Measurements from ENCODE around the gene NEK7. TPM values are rescaled to one million over a fixed set of nuclear protein-coding genes. Genes with fewer than 3 reads are reported as not detected.

The NEK7 gene
- total RNA-seq, 2 experiments from 2014 or later, result 14.9 to 25.6 TPM

DNA sequence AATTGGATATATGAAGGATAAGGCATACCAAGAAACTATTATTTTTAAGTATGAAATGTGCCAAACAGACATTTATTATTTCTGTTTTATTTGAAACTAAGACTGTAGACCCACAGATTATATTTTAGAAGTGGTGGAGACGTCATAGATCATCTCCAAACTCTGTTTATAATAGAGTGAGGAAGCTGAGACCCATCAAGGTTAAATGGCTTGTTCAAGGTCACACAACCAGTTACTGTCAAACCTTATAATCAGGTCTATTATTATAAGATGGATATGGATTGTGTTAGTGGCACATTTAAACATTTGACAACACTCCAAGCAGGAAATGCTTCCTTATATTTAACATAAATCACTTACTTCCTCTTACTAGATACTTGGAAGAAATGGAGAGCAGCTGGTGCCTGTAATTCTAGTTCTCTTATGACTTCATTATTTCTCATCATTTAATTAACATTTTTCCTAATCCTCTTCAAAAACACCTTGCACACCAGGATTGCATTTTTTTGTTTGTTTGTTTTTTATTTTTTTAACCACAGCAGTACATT lies 117.0 kb downstream of the NEK7 start:
- no peaks in the 10 kb centered on the region for H3K9me3 ChIP-seq (ENCODE audit: low read length)
- no TSS peak for BruUV-seq (replicated peaks)
- H3K27ac ChIP-seq (ENCODE audit: low read depth, low read length, poor library complexity, severe bottlenecking), result no peak overlapping the region
- H3K4me2 ChIP-seq (ENCODE audit: low read length), result no peak overlapping the region
- no peaks in the 10 kb centered on the region for H4K20me1 ChIP-seq (ENCODE audit: insufficient read depth, low read length)
- TF ChIP-seq EZH2phosphoT487 (IDR thresholded peaks at IDR 0.05; ENCODE audit: borderline replicate concordance, low read depth, low read length), result no peak
- H3K36me3 ChIP-seq (ENCODE audit: insufficient read depth, low read length), result no peaks in the 10 kb centered on the region
- no peaks in the 10 kb centered on the region for H3K9me2 ChIP-seq (ENCODE audit: insufficient read depth, low read length)
- no peak overlapping the region for H2AFZ ChIP-seq (ENCODE audit: low read length)
- ChIA-PET POLR2A (interaction anchor here (0.7 to 1.3 kb wide), 3 partner anchors 10 to 31 kb away, joined by 3 to 6 read pairs (median 3); no protein-coding TSS in a partner anchor), CTCF (ENCODE audit: unreplicated experiment) (no interaction called here)
- H3K79me2 ChIP-seq (ENCODE audit: insufficient read depth, low read depth, low read length), result no peaks in the 10 kb centered on the region
- no peak for DNase-seq (ENCODE audit: low spot score)
- no peaks in the 10 kb centered on the region for H3K4me1 ChIP-seq (ENCODE audit: insufficient read depth, low read length, poor library complexity, severe bottlenecking)
- H3K4me3 ChIP-seq (ENCODE audit: low read depth, low read length, poor library complexity, severe bottlenecking), result no peak overlapping the region
- intact Hi-C loops (cut with micrococcal nuclease; ENCODE audit: unreplicated experiment), result loop anchor here (5.0 to 10.0 kb wide), 2 partner anchors 129 to 182 kb away; no protein-coding TSS in a partner anchor

- H4K20me1 ChIP-seq (ENCODE audit: insufficient read depth, low read length), result no peaks in the 10 kb centered on the region
- POLR2A ChIA-PET, result interaction anchor here (0.6 to 0.7 kb wide), 2 partner anchors 8 to 19 kb away, joined by 3 to 4 read pairs; no protein-coding TSS in a partner anchor
- no peaks in the 10 kb centered on the region for H3K79me2 ChIP-seq (ENCODE audit: insufficient read depth, low read depth, low read length)
- H3K4me3 ChIP-seq (ENCODE audit: low read depth, low read length, poor library complexity, severe bottlenecking), result no peak overlapping the region
- no TSS peak for BruUV-seq (replicated peaks)
- no peak overlapping the region for H3K27ac ChIP-seq (ENCODE audit: low read depth, low read length, poor library complexity, severe bottlenecking)
- CTCF ChIA-PET (ENCODE audit: unreplicated experiment), result no interaction called here
- no peak for DNase-seq (ENCODE audit: low spot score)
- intact Hi-C loops (cut with micrococcal nuclease; ENCODE audit: unreplicated experiment), result loop anchor here (10.0 kb wide), 1 partner anchor 131 kb away; no protein-coding TSS in a partner anchor
- H3K9me2 ChIP-seq (ENCODE audit: insufficient read depth, low read length), result no peaks in the 10 kb centered on the region
- H2AFZ ChIP-seq (ENCODE audit: low read length), result no peak overlapping the region
- no peak for TF ChIP-seq EZH2phosphoT487 (IDR thresholded peaks at IDR 0.05; ENCODE audit: borderline replicate concordance, low read depth, low read length)
- TF ChIP-seq, protein P1, sequence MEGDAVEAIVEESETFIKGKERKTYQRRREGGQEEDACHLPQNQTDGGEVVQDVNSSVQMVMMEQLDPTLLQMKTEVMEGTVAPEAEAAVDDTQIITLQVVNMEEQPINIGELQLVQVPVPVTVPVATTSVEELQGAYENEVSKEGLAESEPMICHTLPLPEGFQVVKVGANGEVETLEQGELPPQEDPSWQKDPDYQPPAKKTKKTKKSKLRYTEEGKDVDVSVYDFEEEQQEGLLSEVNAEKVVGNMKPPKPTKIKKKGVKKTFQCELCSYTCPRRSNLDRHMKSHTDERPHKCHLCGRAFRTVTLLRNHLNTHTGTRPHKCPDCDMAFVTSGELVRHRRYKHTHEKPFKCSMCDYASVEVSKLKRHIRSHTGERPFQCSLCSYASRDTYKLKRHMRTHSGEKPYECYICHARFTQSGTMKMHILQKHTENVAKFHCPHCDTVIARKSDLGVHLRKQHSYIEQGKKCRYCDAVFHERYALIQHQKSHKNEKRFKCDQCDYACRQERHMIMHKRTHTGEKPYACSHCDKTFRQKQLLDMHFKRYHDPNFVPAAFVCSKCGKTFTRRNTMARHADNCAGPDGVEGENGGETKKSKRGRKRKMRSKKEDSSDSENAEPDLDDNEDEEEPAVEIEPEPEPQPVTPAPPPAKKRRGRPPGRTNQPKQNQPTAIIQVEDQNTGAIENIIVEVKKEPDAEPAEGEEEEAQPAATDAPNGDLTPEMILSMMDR (conservative IDR thresholded peaks at IDR 0.05; ENCODE audit: low read length), result peak; percentile 51
- H3K36me3 ChIP-seq (ENCODE audit: insufficient read depth, low read length), result no peaks in the 10 kb centered on the region
- H3K4me1 ChIP-seq (ENCODE audit: insufficient read depth, low read length, poor library complexity, severe bottlenecking), result no peaks in the 10 kb centered on the region
- no peaks in the 10 kb centered on the region for H3K9me3 ChIP-seq (ENCODE audit: low read length)
- no peak overlapping the region for H3K4me2 ChIP-seq (ENCODE audit: low read length)
Measured at GRCh38 chr1:198275597-198275996, 118.8 kb downstream of the NEK7 start.

DNA sequence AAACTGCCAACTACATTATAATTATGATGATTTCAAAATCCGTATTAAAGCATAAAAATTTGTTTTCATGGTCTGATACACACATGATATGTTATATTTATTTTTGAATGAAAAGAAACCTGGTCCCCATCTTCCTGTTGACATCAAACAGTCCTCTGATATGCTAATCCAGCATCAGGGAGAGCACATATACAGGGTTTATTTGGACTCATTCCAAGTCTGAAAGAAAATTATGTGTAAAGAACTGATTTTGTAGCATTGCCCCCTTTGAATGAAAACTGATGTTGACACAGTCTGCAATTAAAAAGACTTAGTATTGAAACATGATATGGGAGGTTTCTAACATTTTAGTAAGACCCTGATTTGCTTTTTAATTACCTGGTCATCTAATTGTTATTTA lies 119.4 kb downstream of the NEK7 start:
- Histone ChIP-seq H3K9me2 (ENCODE audit: insufficient read depth, low read length) (no peaks in the 10 kb centered on the region), H3K4me2 (ENCODE audit: low read length) (no peak overlapping the region), H3K79me2 (ENCODE audit: insufficient read depth, low read depth, low read length) (no peaks in the 10 kb centered on the region), H4K20me1 (ENCODE audit: insufficient read depth, low read length) (no peaks in the 10 kb centered on the region), H3K36me3 (ENCODE audit: insufficient read depth, low read length) (no peaks in the 10 kb centered on the region), H3K9me3 (ENCODE audit: low read length) (no peaks in the 10 kb centered on the region), H3K27ac (ENCODE audit: low read depth, low read length, poor library complexity, severe bottlenecking) (no peak overlapping the region), H3K4me1 (ENCODE audit: insufficient read depth, low read length, poor library complexity, severe bottlenecking) (no peaks in the 10 kb centered on the region), H2AFZ (ENCODE audit: low read length) (no peak overlapping the region), H3K4me3 (ENCODE audit: low read depth, low read length, poor library complexity, severe bottlenecking) (no peak overlapping the region)
- POLR2A ChIA-PET, result interaction anchor here (0.9 to 1.0 kb wide), 2 partner anchors 12 to 14 kb away, joined by 3 read pairs; no protein-coding TSS in a partner anchor
- CTCF ChIA-PET (ENCODE audit: unreplicated experiment), result no interaction called here
- intact Hi-C loops (cut with micrococcal nuclease; ENCODE audit: unreplicated experiment), result loop anchor here (10.0 kb wide), 1 partner anchor 131 kb away; no protein-coding TSS in a partner anchor
- no peak for DNase-seq (ENCODE audit: low spot score)
- TF ChIP-seq, protein P1 (conservative IDR thresholded peaks at IDR 0.05; ENCODE audit: low read length), result no peak
- no TSS peak for BruUV-seq (replicated peaks)

Data from OCI-LY7 (cell line).